ENCODE measurements around the gene ADO.

DNA sequence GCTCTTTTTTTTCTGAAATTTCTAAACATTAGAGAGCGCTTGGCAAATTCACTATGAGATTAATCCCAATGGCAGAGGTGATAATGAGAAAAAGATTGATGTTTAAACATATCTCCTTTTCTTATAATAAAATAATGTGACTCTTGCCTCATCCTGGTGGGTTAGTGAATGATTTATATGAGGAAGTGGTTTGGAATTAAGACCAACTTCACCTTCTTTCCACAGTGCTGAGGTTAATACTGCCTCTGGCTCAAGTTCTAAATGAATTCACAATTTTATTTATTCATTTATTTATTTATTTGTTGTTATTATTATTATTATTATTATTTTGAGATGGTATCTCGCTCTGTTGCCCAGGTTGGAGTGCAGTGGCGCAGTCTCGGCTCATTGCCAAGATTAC, 40.5 kb upstream of the ADO start:
- TF ChIP-seq NRF1 (IDR thresholded peaks at IDR 0.05; ENCODE audit: low read depth, low read length) (no peak), EP300 (IDR thresholded peaks at IDR 0.05; ENCODE audit: borderline replicate concordance in 1 of 2, low read depth in 1 of 2, low read length in 1 of 2) (no peak), SMC3 (IDR thresholded peaks at IDR 0.05; ENCODE audit: low read depth, low read length) (no peak)
- TF ChIP-seq, protein P1, sequence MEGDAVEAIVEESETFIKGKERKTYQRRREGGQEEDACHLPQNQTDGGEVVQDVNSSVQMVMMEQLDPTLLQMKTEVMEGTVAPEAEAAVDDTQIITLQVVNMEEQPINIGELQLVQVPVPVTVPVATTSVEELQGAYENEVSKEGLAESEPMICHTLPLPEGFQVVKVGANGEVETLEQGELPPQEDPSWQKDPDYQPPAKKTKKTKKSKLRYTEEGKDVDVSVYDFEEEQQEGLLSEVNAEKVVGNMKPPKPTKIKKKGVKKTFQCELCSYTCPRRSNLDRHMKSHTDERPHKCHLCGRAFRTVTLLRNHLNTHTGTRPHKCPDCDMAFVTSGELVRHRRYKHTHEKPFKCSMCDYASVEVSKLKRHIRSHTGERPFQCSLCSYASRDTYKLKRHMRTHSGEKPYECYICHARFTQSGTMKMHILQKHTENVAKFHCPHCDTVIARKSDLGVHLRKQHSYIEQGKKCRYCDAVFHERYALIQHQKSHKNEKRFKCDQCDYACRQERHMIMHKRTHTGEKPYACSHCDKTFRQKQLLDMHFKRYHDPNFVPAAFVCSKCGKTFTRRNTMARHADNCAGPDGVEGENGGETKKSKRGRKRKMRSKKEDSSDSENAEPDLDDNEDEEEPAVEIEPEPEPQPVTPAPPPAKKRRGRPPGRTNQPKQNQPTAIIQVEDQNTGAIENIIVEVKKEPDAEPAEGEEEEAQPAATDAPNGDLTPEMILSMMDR (IDR thresholded peaks at IDR 0.05), result no peak

All from SK-N-SH (cell line).